Renal cortical epithelial cell (primary cell): ENCODE measurements around the gene CD160. TPM values are rescaled to one million over a fixed set of nuclear protein-coding genes. Genes with fewer than 3 reads are reported as not detected.

Experiments
- total RNA-seq: library from RNA; depleted of rRNA; stranded (reverse); fragments of >200 nt; gene quantifications from 2 replicates; pipeline ENCODE4 v1.2.3, GENCODE V29; 2014

The CD160 gene
- total RNA-seq, 1 donor from 2014 or later = 0.20 TPM

Other genes with a start within 250 kb of the CD160 start
- gene GPR89A, start 111.5 kb upstream of the CD160 start, total RNA-seq = 44.6 and 54.2 TPM in 2 replicates
- gene PDZK1, start 12.1 kb upstream of the CD160 start, total RNA-seq = 34.4 and 229 TPM in 2 replicates
- gene RNF115, start 104.6 kb downstream of the CD160 start, total RNA-seq = 17.7 and 28.7 TPM in 2 replicates
- gene POLR3C, start 104.7 kb downstream of the CD160 start, total RNA-seq = 43.1 and 48.8 TPM in 2 replicates
- gene NUDT17, start 126.1 kb downstream of the CD160 start, total RNA-seq = 5.6 and 9.2 TPM in 2 replicates
- 5.9 and 17.0 TPM in 2 replicates for gene PIAS3, start 139.6 kb downstream of the CD160 start, total RNA-seq
- gene ANKRD35, start 166.4 kb downstream of the CD160 start, total RNA-seq = 0.10 TPM in 1 of 2 replicates, not detected in the other
- under 0.01 and 0.65 TPM in 2 replicates for gene ITGA10, start 190.6 kb downstream of the CD160 start, total RNA-seq
- gene PEX11B, start 199.2 kb downstream of the CD160 start, total RNA-seq = 39.6 and 40.6 TPM in 2 replicates
- 209 and 238 TPM in 2 replicates for gene RBM8A, start 208.0 kb downstream of the CD160 start, total RNA-seq
- 15.8 TPM in 2 replicates for gene LIX1L, start 238.5 kb downstream of the CD160 start, total RNA-seq
- 0.15 TPM in 1 of 2 replicates, not detected in the other for gene ANKRD34A, start 245.1 kb downstream of the CD160 start, total RNA-seq
- 8.9 and 12.4 TPM in 2 replicates for gene POLR3GL, start 245.2 kb downstream of the CD160 start, total RNA-seq